CD14-positive monocyte (primary cell): ENCODE data around the gene SCARB2. TPM values are rescaled to one million over a fixed set of nuclear protein-coding genes. Genes with fewer than 3 reads are reported as not detected.

ENCODE experiments used
- DNase-seq, 3 donors: peaks; one replicate each; pipeline ENCODE4 v3.0.0-alpha.2; 2011 to 2022
- H2AFZ ChIP-seq: 2 replicates; pipeline ENCODE4 v1.6.0; 2012; ENCODE audit warnings: mild to moderate bottlenecking, low read depth, low read length, inconsistent platforms; ENCODE audit not compliant: insufficient read depth, poor library complexity, severe bottlenecking
- H3K27ac ChIP-seq, 2 donors: 1 replicate in 1 of 2; 2 replicates in 1 of 2; pipeline ENCODE4 v1.5.1; 2012 to 2013; ENCODE audit warnings: low read length in 2 of 2, control low read depth in 1 of 2, inconsistent platforms in 1 of 2, low read depth in 1 of 2, mild to moderate bottlenecking in 1 of 2
- H3K27me3 ChIP-seq, 2 donors: one replicate each; pipeline versions ENCODE4 v1.6.0 to v1.6.1; 2011 to 2013; ENCODE audit warnings: low read length in 2 of 2; ENCODE audit not compliant: control insufficient read depth in 2 of 2, insufficient read depth in 2 of 2
- H3K36me3 ChIP-seq, 2 donors: replicated peaks in 1 of 2; 1 replicate in 1 of 2; 2 replicates in 1 of 2; pipeline versions ENCODE4 v1.5.1 to v1.6.1; 2012 to 2013; ENCODE audit warnings: low read length in 2 of 2, control low read depth in 1 of 2, inconsistent platforms in 1 of 2, mild to moderate bottlenecking in 1 of 2; ENCODE audit not compliant: insufficient read depth in 2 of 2, control insufficient read depth in 1 of 2
- H3K4me1 ChIP-seq, 2 donors: 1 replicate in 1 of 2; 2 replicates in 1 of 2; pipeline versions ENCODE4 v1.5.1 to v1.6.1; 2012 to 2013; ENCODE audit warnings: low read length in 2 of 2, control low read depth in 1 of 2, inconsistent platforms in 1 of 2, mild to moderate bottlenecking in 1 of 2, moderate library complexity in 1 of 2; ENCODE audit not compliant: insufficient read depth in 2 of 2, control insufficient read depth in 1 of 2
- H3K4me2 ChIP-seq: replicated peaks from 2 replicates; pipeline ENCODE3; 2012; ENCODE audit warnings: low read length, moderate library complexity, mild to moderate bottlenecking; ENCODE audit not compliant: poor library complexity, severe bottlenecking; ENCODE audit errors: extremely low read depth
- H3K4me3 ChIP-seq, 3 experiments: fragments of 200-600 bp in 1 of 3; sonication (generic) in 1 of 3; replicated peaks in 1 of 3; 1 replicate in 2 of 3; 2 replicates in 1 of 3; pipeline ENCODE4 v1.5.1; 2011 to 2013; ENCODE audit warnings: low read length in 3 of 3, mild to moderate bottlenecking in 3 of 3, control low read depth in 2 of 3, low read depth in 2 of 3, inconsistent platforms in 1 of 3, moderate library complexity in 1 of 3
- H3K79me2 ChIP-seq: 2 replicates; pipeline ENCODE4 v1.6.0; 2012; ENCODE audit warnings: mild to moderate bottlenecking, control low read depth, inconsistent platforms, low read length, moderate library complexity; ENCODE audit not compliant: insufficient read depth
- H3K9ac ChIP-seq: 2 replicates; pipeline ENCODE4 v1.6.0; 2017; ENCODE audit warnings: low read length, mild to moderate bottlenecking; ENCODE audit not compliant: insufficient read depth, poor library complexity, severe bottlenecking
- H3K9me3 ChIP-seq, 2 donors: replicated peaks in 1 of 2; 1 replicate in 1 of 2; 2 replicates in 1 of 2; pipeline versions ENCODE4 v1.5.1 to v1.6.1; 2012 to 2013; ENCODE audit warnings: low read length in 2 of 2, control low read depth in 1 of 2; ENCODE audit not compliant: control insufficient read depth in 1 of 2, insufficient read depth in 1 of 2
- H4K20me1 ChIP-seq: 2 replicates; pipeline ENCODE4 v1.6.0; 2012; ENCODE audit warnings: mild to moderate bottlenecking, low read length, control low read depth, moderate library complexity; ENCODE audit not compliant: insufficient read depth
- H3K27ac Mint-ChIP-seq, 7 donors: one replicate each; pipeline ENCODE4 v1.8.0; 2020; ENCODE audit warnings: mild to moderate bottlenecking in 7 of 7, mixed read lengths in 7 of 7, moderate library complexity in 6 of 7, inconsistent platforms in 2 of 7
- H3K27me3 Mint-ChIP-seq, 3 donors: one replicate each; pipeline ENCODE4 v1.8.0; 2021 to 2022; ENCODE audit warnings: low read depth in 3 of 3, mild to moderate bottlenecking in 3 of 3, mixed read lengths in 3 of 3, moderate library complexity in 3 of 3, inconsistent platforms in 1 of 3
- H3K36me3 Mint-ChIP-seq, 2 donors: one replicate each; pipeline ENCODE4 v1.8.0; 2020; ENCODE audit warnings: mixed read lengths in 2 of 2, inconsistent platforms in 1 of 2, mild to moderate bottlenecking in 1 of 2
- H3K4me1 Mint-ChIP-seq: one replicate; pipeline ENCODE4 v1.8.0; 2020; ENCODE audit warnings: mild to moderate bottlenecking, mixed read lengths
- H3K4me3 Mint-ChIP-seq, 2 donors: one replicate each; pipeline ENCODE4 v1.8.0; 2020; ENCODE audit warnings: mild to moderate bottlenecking in 2 of 2, mixed read lengths in 2 of 2, moderate library complexity in 1 of 2
- H3K9me3 Mint-ChIP-seq, 7 donors: one replicate each; pipeline ENCODE4 v1.8.0; 2020 to 2022; ENCODE audit warnings: mixed read lengths in 7 of 7, mild to moderate bottlenecking in 6 of 7, moderate library complexity in 6 of 7, inconsistent platforms in 2 of 7
- WGBS: methylation state at CpG from one replicate; pipeline ENCODE4 v1.1.5; 2013; ENCODE audit warnings: missing lambda C conversion rate; ENCODE audit not compliant: insufficient coverage; 5-methylcytosine and 5-hydroxymethylcytosine counted together
- intact Hi-C, 2 donors: fragments of 100-400 bp; cut with micrococcal nuclease; formaldehyde crosslinking; loops; one replicate each; pipeline versions ENCODE4 v1.15.0 to v1.15.1; 2023
- polyA plus RNA-seq, 3 donors: library from polyadenylated mRNA; depleted of rRNA in 1 of 3; unstranded in 2 of 3; stranded (reverse) in 1 of 3; fragments of 300-500 nt in 2 of 3; fragments of >200 nt in 1 of 3; fragmentation: Illumina TruSeq in 2 of 3; gene quantifications; 1 replicate in 2 of 3; 2 replicates in 1 of 3; pipeline ENCODE4 v1.2.3, GENCODE V29; 2012 to 2021
- TF ChIP-seq, protein P1 (sequence below): fragments of 200-600 bp; IDR thresholded peaks from one replicate; pipeline ENCODE4 v1.8.0; 2022; ENCODE audit warnings: antibody characterized with exemption, mild to moderate bottlenecking

Gene SCARB2
- polyA plus RNA-seq, 3 donors: 36.8 to 73.0 (median 53.5) TPM

DNA sequence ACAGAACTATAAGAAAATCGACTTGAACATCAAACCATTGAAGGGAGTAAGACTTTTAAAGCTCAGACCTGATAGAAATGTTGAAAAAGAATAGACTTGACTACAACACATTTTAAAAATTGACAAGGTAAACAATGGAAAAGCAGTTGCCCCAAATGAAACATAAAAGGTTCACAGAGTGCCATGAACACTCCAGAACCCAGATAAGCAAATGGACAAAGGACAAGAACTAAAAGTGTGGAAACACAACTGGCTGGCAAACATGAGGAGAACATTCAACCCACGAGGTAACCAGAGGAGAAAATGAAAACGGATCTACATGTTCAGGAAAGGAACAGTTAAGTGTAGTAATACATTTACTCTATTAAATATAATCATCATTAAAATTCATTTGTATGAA is 26.5 kb downstream of the SCARB2 start:
- no peak for DNase-seq
- Histone ChIP-seq H3K9me3 (no peaks in the 10 kb centered on the region), H2AFZ (no peak overlapping the region), H3K9ac (no peak overlapping the region), H3K79me2 (peaks cover 21% of the 10 kb centered on the region), H3K4me1 (peaks cover 0 to 1% of the 10 kb centered on the region in 2 donors), H4K20me1 (peaks cover 92% of the 10 kb centered on the region), H3K36me3 (peaks cover 18 to 78% of the 10 kb centered on the region in 2 donors), H3K27ac (no peak overlapping the region), H3K4me3 (no peak overlapping the region), H3K27me3 (no peaks in the 10 kb centered on the region), H3K4me2 (no peak overlapping the region)
- intact Hi-C loops: loop anchor here in 1 of 2 donors (10.0 kb wide), 1 partner anchor 318 kb away; no protein-coding TSS in a partner anchor
- H3K9me3 Mint-ChIP-seq: peaks cover 0 to 3% (median 0%) of the 10 kb centered on the region in 7 donors
- no peaks in the 10 kb centered on the region for H3K27me3 Mint-ChIP-seq
- H3K4me1 Mint-ChIP-seq: peaks cover 5% of the 10 kb centered on the region
- no peak overlapping the region for H3K4me3 Mint-ChIP-seq
- H3K36me3 Mint-ChIP-seq: peaks cover 42 to 61% of the 10 kb centered on the region in 2 donors
- TF ChIP-seq, protein P1, sequence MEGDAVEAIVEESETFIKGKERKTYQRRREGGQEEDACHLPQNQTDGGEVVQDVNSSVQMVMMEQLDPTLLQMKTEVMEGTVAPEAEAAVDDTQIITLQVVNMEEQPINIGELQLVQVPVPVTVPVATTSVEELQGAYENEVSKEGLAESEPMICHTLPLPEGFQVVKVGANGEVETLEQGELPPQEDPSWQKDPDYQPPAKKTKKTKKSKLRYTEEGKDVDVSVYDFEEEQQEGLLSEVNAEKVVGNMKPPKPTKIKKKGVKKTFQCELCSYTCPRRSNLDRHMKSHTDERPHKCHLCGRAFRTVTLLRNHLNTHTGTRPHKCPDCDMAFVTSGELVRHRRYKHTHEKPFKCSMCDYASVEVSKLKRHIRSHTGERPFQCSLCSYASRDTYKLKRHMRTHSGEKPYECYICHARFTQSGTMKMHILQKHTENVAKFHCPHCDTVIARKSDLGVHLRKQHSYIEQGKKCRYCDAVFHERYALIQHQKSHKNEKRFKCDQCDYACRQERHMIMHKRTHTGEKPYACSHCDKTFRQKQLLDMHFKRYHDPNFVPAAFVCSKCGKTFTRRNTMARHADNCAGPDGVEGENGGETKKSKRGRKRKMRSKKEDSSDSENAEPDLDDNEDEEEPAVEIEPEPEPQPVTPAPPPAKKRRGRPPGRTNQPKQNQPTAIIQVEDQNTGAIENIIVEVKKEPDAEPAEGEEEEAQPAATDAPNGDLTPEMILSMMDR: no peak
- no peak overlapping the region for H3K27ac Mint-ChIP-seq
- no CpG with 5 or more reads among the region's 3 CpGs for WGBS

DNA sequence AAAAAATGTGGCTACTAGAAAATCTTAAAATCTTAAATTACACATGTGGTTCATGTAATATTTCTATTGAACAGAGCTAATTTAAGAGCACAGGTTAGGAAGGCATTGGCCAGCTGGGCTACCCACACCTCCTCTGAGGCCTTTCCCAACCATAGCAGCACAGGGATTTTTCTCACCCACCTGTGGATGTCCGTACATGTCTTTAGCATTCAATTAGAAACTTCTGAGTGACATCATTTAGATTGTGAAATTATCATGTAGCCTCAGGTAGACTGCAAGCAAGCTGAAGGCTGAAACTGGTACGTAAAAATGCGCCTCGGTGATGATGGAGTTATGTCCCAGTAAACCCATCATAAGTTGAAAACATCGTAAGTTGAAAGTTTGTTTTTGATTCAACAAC is 31.2 kb downstream of the SCARB2 start:
- no peaks in the 10 kb centered on the region for H3K9me3 ChIP-seq
- Mint-ChIP-seq H3K4me1 (peaks cover 2% of the 10 kb centered on the region), H3K9me3 (no peaks in the 10 kb centered on the region), H3K36me3 (peaks cover 47 to 53% of the 10 kb centered on the region in 2 donors), H3K27me3 (no peaks in the 10 kb centered on the region), H3K27ac (no peak overlapping the region), H3K4me3 (no peak overlapping the region)
- H3K36me3 ChIP-seq: peaks cover 32 to 69% of the 10 kb centered on the region in 2 donors
- H3K4me2 ChIP-seq: no peak overlapping the region
- WGBS: no CpG with 5 or more reads among the region's 5 CpGs
- no peaks in the 10 kb centered on the region for H3K4me1 ChIP-seq
- no peaks in the 10 kb centered on the region for H3K27me3 ChIP-seq
- no peak overlapping the region for H3K9ac ChIP-seq
- TF ChIP-seq, protein P1: no peak
- no peak overlapping the region for H3K4me3 ChIP-seq
- H4K20me1 ChIP-seq: peaks cover 83% of the 10 kb centered on the region
- no peak overlapping the region for H2AFZ ChIP-seq
- DNase-seq: no peak
- intact Hi-C loops: loop anchor here in 1 of 2 donors (5.0 to 10.0 kb wide), 2 partner anchors 195 to 322 kb away; no protein-coding TSS in a partner anchor
- peaks cover 11% of the 10 kb centered on the region for H3K79me2 ChIP-seq
- no peak overlapping the region for H3K27ac ChIP-seq
